Measurements from ENCODE around the gene GSK3A.
A peak's percentile ranks its signal among the peaks of the same experiment; 100 is the strongest.

GSK3A gene

GRCh38 chr19:42229301-42229854 lies 13.0 kb downstream of the GSK3A start:
- H3K4me3 ChIP-seq (ENCODE audit: low read depth, low read length): no peak overlapping the region
- TF ChIP-seq CTCF (IDR thresholded peaks at IDR 0.05; ENCODE audit: borderline replicate concordance, insufficient read depth, low read depth, low read length): no peak

DNA sequence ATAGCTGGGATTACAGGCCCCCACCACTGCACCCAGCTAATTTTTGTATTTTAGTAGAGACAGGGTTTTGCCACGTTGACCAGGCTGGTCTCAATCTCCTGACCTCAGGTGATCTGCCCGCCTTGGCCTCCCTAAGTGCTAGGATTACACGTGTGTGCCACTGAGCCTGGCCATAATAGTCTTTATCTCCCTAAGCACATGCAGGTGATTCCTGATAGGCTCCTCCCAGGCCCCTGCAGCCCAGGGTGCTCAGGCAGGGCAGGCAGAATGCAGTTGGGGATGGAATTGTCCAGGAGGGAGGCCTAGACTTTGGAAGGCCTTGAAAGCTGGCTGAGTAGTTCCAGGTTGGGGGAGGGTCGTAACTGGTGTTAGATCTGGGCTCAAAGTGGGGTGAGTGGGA lies 13.8 kb downstream of the GSK3A start:
- H3K4me3 ChIP-seq (ENCODE audit: low read depth, low read length): no peak overlapping the region
- no peak for TF ChIP-seq CTCF (IDR thresholded peaks at IDR 0.05; ENCODE audit: borderline replicate concordance, insufficient read depth, low read depth, low read length)

DNA sequence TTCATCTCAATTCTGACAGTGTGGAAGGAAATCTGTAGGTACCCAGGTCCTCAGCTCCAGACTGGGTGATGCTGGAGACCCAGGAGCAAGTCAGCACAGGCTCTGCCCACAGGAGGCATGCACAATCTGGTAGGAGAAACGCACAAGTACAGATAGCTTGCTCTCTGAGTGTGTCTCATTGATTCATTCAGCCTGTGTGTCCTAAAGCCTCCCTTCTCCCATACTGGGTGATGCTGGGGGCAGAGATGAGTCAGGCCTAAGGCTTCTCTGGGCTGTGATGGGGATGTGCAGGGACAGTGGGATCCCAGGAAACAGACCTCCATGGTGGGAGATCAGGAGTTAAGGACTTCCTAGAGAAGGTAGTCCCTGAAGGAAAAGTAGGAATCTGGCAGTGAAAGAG lies 15.5 kb downstream of the GSK3A start:
- no peak overlapping the region for H3K4me3 ChIP-seq (ENCODE audit: low read depth, low read length)

GRCh38 chr19:42225718-42226292 lies 16.6 kb downstream of the GSK3A start:
- no peak for TF ChIP-seq CTCF (IDR thresholded peaks at IDR 0.05; ENCODE audit: borderline replicate concordance, insufficient read depth, low read depth, low read length)
- no peak overlapping the region for H3K4me3 ChIP-seq (ENCODE audit: low read depth, low read length)

More for the DNA sequence above, 15.5 kb downstream of the GSK3A start:
- no peak for TF ChIP-seq CTCF (IDR thresholded peaks at IDR 0.05; ENCODE audit: borderline replicate concordance, insufficient read depth, low read depth, low read length)

- TF ChIP-seq CTCF (IDR thresholded peaks at IDR 0.05; ENCODE audit: borderline replicate concordance, insufficient read depth, low read depth, low read length): no peak
- no peak overlapping the region for H3K4me3 ChIP-seq (ENCODE audit: low read depth, low read length)
Observed at GRCh38 chr19:42224940-42225717, 17.3 kb downstream of the GSK3A start.

DNA sequence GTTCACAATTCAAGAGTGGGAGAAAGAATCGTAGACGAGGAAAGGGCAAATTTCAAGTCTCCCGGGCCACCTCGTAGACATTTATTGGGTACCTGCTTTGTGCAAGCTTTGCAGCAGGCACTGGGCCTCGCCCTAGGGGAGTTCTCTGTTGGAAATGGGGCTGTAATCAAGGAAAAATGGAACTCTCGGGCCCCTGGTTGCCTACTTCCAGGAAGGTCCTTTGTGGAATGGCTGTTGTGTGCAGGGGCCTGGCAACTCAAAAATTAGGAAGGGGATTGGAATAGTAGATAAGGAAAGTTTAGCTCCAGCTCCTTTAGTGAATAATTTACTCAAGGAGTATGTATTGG lies 21.7 kb downstream of the GSK3A start:
- peak overlapping the region; percentile 77 for H3K4me3 ChIP-seq (ENCODE audit: low read depth, low read length)
- TF ChIP-seq CTCF (IDR thresholded peaks at IDR 0.05; ENCODE audit: borderline replicate concordance, insufficient read depth, low read depth, low read length): no peak
